HepG2 (cell line): Measurements from ENCODE around the gene KIFC1. TPM values are rescaled to one million over a fixed set of nuclear protein-coding genes. Genes with fewer than 3 reads are reported as not detected.
A peak's percentile ranks its signal among the peaks of the same experiment; 100 is the strongest.

Source experiments
- FOXP4 ChIP-seq: sonication (generic); formaldehyde crosslinking; IDR thresholded peaks from 2 replicates; pipeline ENCODE4 v1.4.0; 2020; ENCODE audit warnings: missing genetic modification reagents
- HCFC1 ChIP-seq: fragments of 150-350 bp; IDR thresholded peaks from 2 replicates; pipeline ENCODE4 v1.6.1; 2014; ENCODE audit warnings: low read depth, low read length
- HINFP ChIP-seq: sonication (generic); formaldehyde crosslinking; IDR thresholded peaks from 2 replicates; pipeline ENCODE4 v1.4.0; 2020; ENCODE audit warnings: low read depth, mild to moderate bottlenecking, missing genetic modification reagents
- HNRNPUL1 ChIP-seq: fragments of 200-400 bp; formaldehyde crosslinking; IDR thresholded peaks from 2 replicates; pipeline ENCODE4 v1.6.1; 2017; ENCODE audit warnings: low read depth, mild to moderate bottlenecking, low read length, moderate library complexity
- KLF6 ChIP-seq: IDR thresholded peaks from 2 replicates; pipeline ENCODE4 v1.8.0; 2016; ENCODE audit warnings: missing biosample characterization, missing genetic modification reagents
- MEIS2 ChIP-seq: sonication (generic); formaldehyde crosslinking; IDR thresholded peaks from 2 replicates; pipeline ENCODE4 v1.9.0; 2021; ENCODE audit warnings: mild to moderate bottlenecking, missing genetic modification reagents
- PAF1 ChIP-seq: IDR thresholded peaks from 2 replicates; pipeline ENCODE4 v1.6.1; 2016; ENCODE audit warnings: missing genetic modification reagents, missing compliant biosample characterization
- REL ChIP-seq: sonication (generic); formaldehyde crosslinking; conservative IDR thresholded peaks from 2 replicates; pipeline ENCODE4 v1.8.0; 2022; ENCODE audit warnings: mild to moderate bottlenecking, missing genetic modification reagents, moderate library complexity
- RXRA ChIP-seq: sonication (generic); formaldehyde crosslinking; IDR thresholded peaks from 2 replicates; pipeline ENCODE4 v1.5.1; 2020; ENCODE audit warnings: missing genetic modification reagents
- STAT6 ChIP-seq: sonication (generic); formaldehyde crosslinking; IDR thresholded peaks from 2 replicates; pipeline ENCODE4 v1.4.0; 2020; ENCODE audit warnings: missing genetic modification reagents, mild to moderate bottlenecking, borderline replicate concordance
- TEF ChIP-seq: sonication (generic); formaldehyde crosslinking; IDR thresholded peaks from 2 replicates; pipeline ENCODE4 v1.5.0; 2020; ENCODE audit warnings: missing genetic modification reagents
- ZFP62 ChIP-seq: sonication (generic); formaldehyde crosslinking; IDR thresholded peaks from 2 replicates; pipeline ENCODE4 v1.4.0; 2020; ENCODE audit warnings: missing genetic modification reagents
- ZKSCAN5 ChIP-seq: sonication (generic); formaldehyde crosslinking; IDR thresholded peaks from 2 replicates; pipeline ENCODE4 v1.5.1; 2020; ENCODE audit warnings: mild to moderate bottlenecking, missing genetic modification reagents
- ZNF121 ChIP-seq: sonication (generic); formaldehyde crosslinking; IDR thresholded peaks from 2 replicates; pipeline ENCODE4 v1.5.0; 2020; ENCODE audit warnings: mild to moderate bottlenecking, missing genetic modification reagents
- ZNF142 ChIP-seq: sonication (generic); formaldehyde crosslinking; IDR thresholded peaks from 2 replicates; pipeline ENCODE4 v1.4.0; 2020; ENCODE audit warnings: missing genetic modification reagents
- ZNF558 ChIP-seq: sonication (generic); formaldehyde crosslinking; IDR thresholded peaks from 2 replicates; pipeline ENCODE4 v1.9.0; 2022; ENCODE audit warnings: mild to moderate bottlenecking, missing genetic modification reagents, borderline replicate concordance
- ZSCAN25 ChIP-seq: sonication (generic); formaldehyde crosslinking; IDR thresholded peaks from 2 replicates; pipeline ENCODE4 v1.8.0; 2022; ENCODE audit warnings: mild to moderate bottlenecking, missing genetic modification reagents
- polyA plus RNA-seq, 8 experiments: library from polyadenylated mRNA; depleted of rRNA in 3 of 8; stranded (reverse) in 7 of 8; unstranded in 1 of 8; fragments of >200 nt; fragmentation: Illumina TruSeq in 4 of 8; extraction: Trizol in 4 of 8; gene quantifications; 2 replicates each; pipeline versions ENCODE4 v1.2.1 to v1.2.3, GENCODE V29; 2011 to 2016; ENCODE audit warnings: low read depth in 4 of 8, missing spikeins in 1 of 8, mixed read lengths in 1 of 8; ENCODE audit not compliant: insufficient read depth in 1 of 8
- total RNA-seq, 5 experiments: library from RNA; depleted of rRNA; stranded (reverse); fragments of >200 nt; fragmentation: Illumina TruSeq; extraction: Trizol; gene quantifications; 2 replicates each; pipeline ENCODE4 v1.2.3, GENCODE V29; 2016; ENCODE audit warnings: low read depth in 1 of 5

The KIFC1 gene
- total and polyA plus RNA-seq, 2 of the 13 experiments (the other 11 are each of a cell fraction or from before 2014, with no cell fraction given) = 25.0 to 45.5 TPM

- TF ChIP-seq ZNF142 (peak; percentile 95), ZNF558 (CRISPR knock-in tag) (no peak; the same call in 1 of the 2 replicates), STAT6 (CRISPR knock-in tag) (peak; percentile 75; the same call in 1 of the 2 replicates), TEF (no peak), ZSCAN25 (CRISPR knock-in tag) (peak; percentile 78; the same call in 1 of the 2 replicates), PAF1 (no peak), MEIS2 (peak; percentile 91), HCFC1 (no peak; the same call in 1 of the 2 replicates), ZKSCAN5 (peak; percentile 65; the same call in 1 of the 2 replicates), HNRNPUL1 (no peak), ZNF121 (no peak), REL (CRISPR knock-in tag) (peak; percentile 100), FOXP4 (CRISPR knock-in tag) (peak; percentile 64), HINFP (CRISPR knock-in tag) (peak; percentile 88), ZFP62 (CRISPR knock-in tag) (no peak), KLF6 (CRISPR knock-in tag) (peak; percentile 87), RXRA (CRISPR knock-in tag) (peak; percentile 50; the same call in 1 of the 2 replicates)
These were observed 18.6 kb downstream of the KIFC1 start (continued) for GRCh38 chr6:33410050-33410710.
